SK-N-SH (cell line): Measurements from ENCODE around the gene GALNT17.
"Not testable (repeated sequence)": the region's sequence is repeated elsewhere in the genome, so short reads cannot be mapped to it uniquely, and the experiment has no call there.

Experiments
- CHD2 ChIP-seq: fragments of 150-350 bp; IDR thresholded peaks from 2 replicates; pipeline ENCODE4 v1.6.1; 2018; ENCODE audit warnings: low read length; ENCODE audit not compliant: partially characterized antibody
- EP300 ChIP-seq, 2 experiments: IDR thresholded peaks; 2 replicates each; pipeline versions ENCODE4 v1.4.0 to v1.6.1; 2012; ENCODE audit warnings: borderline replicate concordance in 1 of 2, low read depth in 1 of 2, low read length in 1 of 2
- GABPA ChIP-seq: IDR thresholded peaks from 2 replicates; pipeline ENCODE4 v1.4.0; 2012; ENCODE audit warnings: low read depth, mild to moderate bottlenecking
- MXI1 ChIP-seq: IDR thresholded peaks from 2 replicates; pipeline ENCODE4 v1.6.1; 2012; ENCODE audit warnings: mild to moderate bottlenecking, low read depth, low read length, improper control_type of control experiment
- POLR2AphosphoS5 ChIP-seq: IDR thresholded peaks from 2 replicates; pipeline ENCODE4 v1.6.1; 2012; ENCODE audit warnings: low read depth, low read length
- RAD21 ChIP-seq: IDR thresholded peaks from 2 replicates; pipeline ENCODE4 v1.6.1; 2012; ENCODE audit warnings: mild to moderate bottlenecking, low read length
- RFX5 ChIP-seq: IDR thresholded peaks from 2 replicates; pipeline ENCODE4 v1.6.1; 2012; ENCODE audit warnings: mild to moderate bottlenecking, improper control_type of control experiment, low read length
- RXRA ChIP-seq: IDR thresholded peaks from 2 replicates; pipeline ENCODE4 v1.4.0; 2012; ENCODE audit warnings: low read depth, mild to moderate bottlenecking, borderline replicate concordance
- TCF12 ChIP-seq: IDR thresholded peaks from 2 replicates; pipeline ENCODE4 v1.4.0; 2012
- YY1 ChIP-seq: IDR thresholded peaks from 2 replicates; pipeline ENCODE4 v1.4.0; 2012; ENCODE audit warnings: low read depth, mild to moderate bottlenecking
- TF ChIP-seq, protein P1 (sequence below): fragments of 200-600 bp; sonication (generic); IDR thresholded peaks from 2 replicates; pipeline ENCODE4 v1.6.1; 2017; ENCODE audit warnings: antibody characterized with exemption, mild to moderate bottlenecking, moderate library complexity
- TF ChIP-seq, protein P2 (sequence below): IDR thresholded peaks from 2 replicates; pipeline ENCODE4 v1.4.0; 2012; ENCODE audit warnings: low read depth
- TF ChIP-seq, protein P3 (sequence below): fragments of 150-350 bp; IDR thresholded peaks from 2 replicates; pipeline ENCODE4 v1.6.1; 2017; ENCODE audit warnings: antibody characterized with exemption, low read length, low read depth, borderline replicate concordance
- TF ChIP-seq, protein P4 (sequence below): IDR thresholded peaks from 2 replicates; pipeline ENCODE4; 2012

DNA sequence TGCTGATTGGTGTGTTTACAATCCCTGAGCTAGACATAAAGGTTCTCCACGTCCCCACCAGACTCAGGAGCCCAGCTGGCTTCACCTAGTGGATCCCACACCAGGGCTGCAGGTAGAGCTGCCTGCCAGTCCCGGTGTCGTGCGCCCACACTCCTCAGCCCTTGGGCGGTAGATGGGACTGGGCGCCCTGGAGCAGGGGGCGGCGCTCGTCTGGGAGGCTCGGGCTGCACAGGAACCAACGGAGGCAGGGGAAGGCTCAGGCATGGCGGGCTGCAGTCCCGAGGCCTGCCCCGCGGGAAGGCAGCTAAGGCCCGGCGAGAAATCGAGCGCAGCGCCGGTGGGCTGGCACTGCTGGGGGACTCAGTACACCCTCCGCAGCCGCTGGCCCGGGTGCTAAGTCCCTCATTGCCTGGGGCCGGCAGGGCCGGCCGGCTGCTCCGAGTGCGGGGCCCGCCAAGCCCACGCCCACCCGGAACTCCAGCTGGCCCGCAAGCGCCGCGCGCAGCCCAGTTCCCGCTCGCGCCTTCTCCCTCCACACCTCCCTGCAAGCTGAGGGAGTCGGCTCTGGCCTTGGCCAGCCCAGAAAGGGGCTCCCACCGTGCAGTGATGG is 606.1 kb downstream of the GALNT17 start:
- TF ChIP-seq, protein P1, sequence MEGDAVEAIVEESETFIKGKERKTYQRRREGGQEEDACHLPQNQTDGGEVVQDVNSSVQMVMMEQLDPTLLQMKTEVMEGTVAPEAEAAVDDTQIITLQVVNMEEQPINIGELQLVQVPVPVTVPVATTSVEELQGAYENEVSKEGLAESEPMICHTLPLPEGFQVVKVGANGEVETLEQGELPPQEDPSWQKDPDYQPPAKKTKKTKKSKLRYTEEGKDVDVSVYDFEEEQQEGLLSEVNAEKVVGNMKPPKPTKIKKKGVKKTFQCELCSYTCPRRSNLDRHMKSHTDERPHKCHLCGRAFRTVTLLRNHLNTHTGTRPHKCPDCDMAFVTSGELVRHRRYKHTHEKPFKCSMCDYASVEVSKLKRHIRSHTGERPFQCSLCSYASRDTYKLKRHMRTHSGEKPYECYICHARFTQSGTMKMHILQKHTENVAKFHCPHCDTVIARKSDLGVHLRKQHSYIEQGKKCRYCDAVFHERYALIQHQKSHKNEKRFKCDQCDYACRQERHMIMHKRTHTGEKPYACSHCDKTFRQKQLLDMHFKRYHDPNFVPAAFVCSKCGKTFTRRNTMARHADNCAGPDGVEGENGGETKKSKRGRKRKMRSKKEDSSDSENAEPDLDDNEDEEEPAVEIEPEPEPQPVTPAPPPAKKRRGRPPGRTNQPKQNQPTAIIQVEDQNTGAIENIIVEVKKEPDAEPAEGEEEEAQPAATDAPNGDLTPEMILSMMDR, result not testable (repeated sequence)
- not testable (repeated sequence) for TF ChIP-seq RAD21; YY1; TCF12; EP300 (IDR thresholded peaks at IDR 0.05; ENCODE audit: borderline replicate concordance in 1 of 2, low read depth in 1 of 2, low read length in 1 of 2); POLR2AphosphoS5; CHD2; RXRA; MXI1; GABPA; RFX5
- TF ChIP-seq, protein P2, sequence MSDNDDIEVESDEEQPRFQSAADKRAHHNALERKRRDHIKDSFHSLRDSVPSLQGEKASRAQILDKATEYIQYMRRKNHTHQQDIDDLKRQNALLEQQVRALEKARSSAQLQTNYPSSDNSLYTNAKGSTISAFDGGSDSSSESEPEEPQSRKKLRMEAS, result not testable (repeated sequence)
- TF ChIP-seq, protein P3, sequence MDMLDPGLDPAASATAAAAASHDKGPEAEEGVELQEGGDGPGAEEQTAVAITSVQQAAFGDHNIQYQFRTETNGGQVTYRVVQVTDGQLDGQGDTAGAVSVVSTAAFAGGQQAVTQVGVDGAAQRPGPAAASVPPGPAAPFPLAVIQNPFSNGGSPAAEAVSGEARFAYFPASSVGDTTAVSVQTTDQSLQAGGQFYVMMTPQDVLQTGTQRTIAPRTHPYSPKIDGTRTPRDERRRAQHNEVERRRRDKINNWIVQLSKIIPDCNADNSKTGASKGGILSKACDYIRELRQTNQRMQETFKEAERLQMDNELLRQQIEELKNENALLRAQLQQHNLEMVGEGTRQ, result not testable (repeated sequence)
- TF ChIP-seq, protein P4, sequence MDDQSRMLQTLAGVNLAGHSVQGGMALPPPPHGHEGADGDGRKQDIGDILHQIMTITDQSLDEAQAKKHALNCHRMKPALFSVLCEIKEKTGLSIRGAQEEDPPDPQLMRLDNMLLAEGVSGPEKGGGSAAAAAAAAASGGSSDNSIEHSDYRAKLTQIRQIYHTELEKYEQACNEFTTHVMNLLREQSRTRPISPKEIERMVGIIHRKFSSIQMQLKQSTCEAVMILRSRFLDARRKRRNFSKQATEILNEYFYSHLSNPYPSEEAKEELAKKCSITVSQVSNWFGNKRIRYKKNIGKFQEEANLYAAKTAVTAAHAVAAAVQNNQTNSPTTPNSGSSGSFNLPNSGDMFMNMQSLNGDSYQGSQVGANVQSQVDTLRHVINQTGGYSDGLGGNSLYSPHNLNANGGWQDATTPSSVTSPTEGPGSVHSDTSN, result not testable (repeated sequence)
